Common myeloid progenitor, CD34-positive (primary cell): Measurements from ENCODE around the gene SEPTIN2.
"Not testable (repeated sequence)": the region's sequence is repeated elsewhere in the genome, so short reads cannot be mapped to it uniquely, and the experiment has no call there.

Experiments
- CTCF ChIA-PET: fragments of 350-600 bp; sonication (Branson Sonifier 250); formaldehyde crosslinking; loops from one replicate; lab custom pipeline; 2021; ENCODE audit warnings: antibody characterized with exemption; lab: Charles Lee
- POLR2A ChIA-PET: fragments of 350-600 bp; sonication (Branson Sonifier 250); formaldehyde crosslinking; loops from one replicate; lab custom pipeline; 2021; ENCODE audit warnings: antibody characterized with exemption; lab: Charles Lee
- DNase-seq, 3 donors: peaks; one replicate each; pipeline versions ENCODE4 v3.0.0 to v3.0.0-alpha.2; 2013
- H3K27ac ChIP-seq, 2 experiments: 1 replicate in 1 of 2; 2 replicates in 1 of 2; pipeline ENCODE4 v1.7.0; 2013; ENCODE audit warnings: inconsistent platforms in 2 of 2, low read length in 2 of 2, mild to moderate bottlenecking in 2 of 2, low read depth in 1 of 2, moderate library complexity in 1 of 2; ENCODE audit not compliant: severe bottlenecking in 2 of 2, insufficient read depth in 1 of 2, poor library complexity in 1 of 2
- H3K27me3 ChIP-seq, 5 experiments: replicated peaks in 2 of 5; 1 replicate in 3 of 5; 2 replicates in 2 of 5; pipeline versions ENCODE4 v1.6.1 to v1.7.0; 2013; ENCODE audit warnings: low read length in 4 of 5, mild to moderate bottlenecking in 2 of 5, moderate library complexity in 2 of 5, inconsistent platforms in 1 of 5; ENCODE audit not compliant: insufficient read depth in 5 of 5, control insufficient read depth in 4 of 5
- H3K36me3 ChIP-seq, 4 experiments: 1 replicate in 2 of 4; 2 replicates in 2 of 4; pipeline versions ENCODE4 v1.6.1 to v1.7.0; 2013; ENCODE audit warnings: low read length in 3 of 4, control low read depth in 1 of 4, mild to moderate bottlenecking in 1 of 4; ENCODE audit not compliant: control insufficient read depth in 4 of 4, insufficient read depth in 4 of 4
- H3K4me1 ChIP-seq, 4 experiments: 1 replicate in 3 of 4; 2 replicates in 1 of 4; pipeline versions ENCODE4 v1.6.1 to v1.7.1; 2013; ENCODE audit warnings: low read length in 3 of 4, mild to moderate bottlenecking in 3 of 4, control low read depth in 1 of 4, inconsistent platforms in 1 of 4, moderate library complexity in 1 of 4; ENCODE audit not compliant: control insufficient read depth in 4 of 4, insufficient read depth in 4 of 4; ENCODE audit errors: control extremely low read depth in 1 of 4
- H3K4me3 ChIP-seq, 7 experiments: 1 replicate in 4 of 7; 2 replicates in 3 of 7; pipeline versions ENCODE4 v1.5.1 to v1.7.0; 2013; ENCODE audit warnings: mild to moderate bottlenecking in 7 of 7, low read length in 6 of 7, moderate library complexity in 6 of 7, inconsistent platforms in 2 of 7, low read depth in 2 of 7, control low read depth in 1 of 7; ENCODE audit not compliant: insufficient read depth in 4 of 7, control insufficient read depth in 1 of 7; ENCODE audit errors: extremely low read depth in 1 of 7
- H3K9me3 ChIP-seq, 5 experiments: 1 replicate in 4 of 5; 2 replicates in 1 of 5; pipeline versions ENCODE4 v1.6.1 to v1.7.1; 2013; ENCODE audit warnings: low read length in 4 of 5, mild to moderate bottlenecking in 2 of 5, inconsistent platforms in 1 of 5, low read depth in 1 of 5, moderate library complexity in 1 of 5; ENCODE audit not compliant: control insufficient read depth in 4 of 5, insufficient read depth in 2 of 5; ENCODE audit errors: control extremely low read depth in 1 of 5
- WGBS: methylation state at CpG from one replicate; pipeline ENCODE4 v1.1.5; 2013; ENCODE audit not compliant: insufficient coverage; 5-methylcytosine and 5-hydroxymethylcytosine counted together

Gene SEPTIN2

GRCh38 chr2:241288324-241288888, 27.3 kb upstream of the SEPTIN2 start:
- no peak overlapping the region for H3K27ac ChIP-seq
- peak in 2 of 3 donors; percentile 24 to 33 for DNase-seq
- CTCF ChIA-PET, result interaction anchor here (0.6 to 2.2 kb wide), 9 partner anchors 13 to 428 kb away, joined by 3 to 9 read pairs (median 3); no protein-coding TSS in a partner anchor

GRCh38 chr2:241289053-241289452, 26.7 kb upstream of the SEPTIN2 start:
- POLR2A ChIA-PET, result interaction anchor here (1.2 kb wide), 1 partner anchor 21 kb away, joined by 3 read pairs; no protein-coding TSS in a partner anchor
- no peak overlapping the region for H3K4me3 ChIP-seq
- no peaks in the 10 kb centered on the region for H3K9me3 ChIP-seq
- peaks cover 0 to 11% (median 4%) of the 10 kb centered on the region in 4 experiments for H3K36me3 ChIP-seq
- CTCF ChIA-PET, result interaction anchor here (0.7 to 2.2 kb wide), 12 partner anchors 9 to 429 kb away, joined by 3 to 10 read pairs (median 4); no protein-coding TSS in a partner anchor
- H3K4me1 ChIP-seq, result peaks cover 2 to 25% (median 10%) of the 10 kb centered on the region in 4 experiments
- WGBS, result 100% methylated on average over 3 of the region's 4 CpGs
- H3K27me3 ChIP-seq, result no peaks in the 10 kb centered on the region
- no peak for DNase-seq
- no peak overlapping the region for H3K27ac ChIP-seq

More at GRCh38 chr2:241288324-241288888, 27.3 kb upstream of the SEPTIN2 start:
- Histone ChIP-seq H3K4me1 (peaks cover 2 to 25% (median 10%) of the 10 kb centered on the region in 4 experiments), H3K36me3 (peaks cover 0 to 11% (median 4%) of the 10 kb centered on the region in 4 experiments), H3K4me3 (no peak overlapping the region), H3K27me3 (no peaks in the 10 kb centered on the region), H3K9me3 (no peaks in the 10 kb centered on the region)
- 60% methylated on average over 1 of the region's 3 CpGs for WGBS
- POLR2A ChIA-PET, result no interaction called here

- Histone ChIP-seq H3K27me3 (no peaks in the 10 kb centered on the region), H3K4me3 (no peak overlapping the region), H3K9me3 (no peaks in the 10 kb centered on the region), H3K27ac (no peak overlapping the region), H3K36me3 (peaks cover 0 to 11% (median 4%) of the 10 kb centered on the region in 4 experiments), H3K4me1 (peaks cover 2 to 25% (median 10%) of the 10 kb centered on the region in 4 experiments)
- WGBS, result 9% methylated on average over 1 of the region's 3 CpGs
- POLR2A ChIA-PET, result interaction anchor here (1.2 kb wide), 1 partner anchor 20 kb away, joined by 3 read pairs; no protein-coding TSS in a partner anchor
- CTCF ChIA-PET, result interaction anchor here (1.0 to 2.2 kb wide), 10 partner anchors 9 to 306 kb away, joined by 3 to 10 read pairs (median 4); no protein-coding TSS in a partner anchor
- DNase-seq, result peak in 1 of 3 donors; percentile 21
These were observed 26.1 kb upstream of the SEPTIN2 start for GRCh38 chr2:241289597-241289996.

GRCh38 chr2:241291153-241291552, 24.6 kb upstream of the SEPTIN2 start:
- no peak overlapping the region for H3K27ac ChIP-seq
- peaks cover 0 to 4% (median 0%) of the 10 kb centered on the region in 4 experiments for H3K36me3 ChIP-seq
- no peak for DNase-seq
- H3K27me3 ChIP-seq, result no peaks in the 10 kb centered on the region
- ChIA-PET POLR2A (no interaction called here), CTCF (interaction anchor here (1.2 kb wide), 1 partner anchor 23 kb away, joined by 4 read pairs; no protein-coding TSS in a partner anchor)
- peaks cover 2 to 25% (median 10%) of the 10 kb centered on the region in 4 experiments for H3K4me1 ChIP-seq
- 95% methylated on average over 6 of the region's 6 CpGs for WGBS
- no peaks in the 10 kb centered on the region for H3K9me3 ChIP-seq
- no peak overlapping the region for H3K4me3 ChIP-seq

GRCh38 chr2:241291977-241292376, 23.7 kb upstream of the SEPTIN2 start:
- ChIA-PET POLR2A (no interaction called here), CTCF (interaction anchor here (1.2 kb wide), 2 partner anchors 22 to 24 kb away, joined by 4 to 5 read pairs; no protein-coding TSS in a partner anchor)
- Histone ChIP-seq H3K36me3 (peaks cover 0 to 8% (median 0%) of the 10 kb centered on the region in 4 experiments), H3K4me3 (no peak overlapping the region), H3K9me3 (no peaks in the 10 kb centered on the region), H3K27me3 (no peaks in the 10 kb centered on the region), H3K4me1 (peaks cover 2 to 25% (median 10%) of the 10 kb centered on the region in 4 experiments), H3K27ac (no peak overlapping the region)
- no peak for DNase-seq
- 100% methylated on average over 2 of the region's 6 CpGs for WGBS

GRCh38 chr2:241293378-241293797, 22.3 kb upstream of the SEPTIN2 start:
- POLR2A ChIA-PET, H3K27ac ChIP-seq, H3K4me3 ChIP-seq, H3K36me3 ChIP-seq, H3K27me3 ChIP-seq, H3K9me3 ChIP-seq, DNase-seq: not testable (repeated sequence)
- peaks cover 0 to 20% (median 6%) of the 10 kb centered on the region in 4 experiments for H3K4me1 ChIP-seq
- CTCF ChIA-PET, result interaction anchor here (1.1 to 1.6 kb wide), 4 partner anchors 11 to 20 kb away, joined by 3 to 5 read pairs (median 4); no protein-coding TSS in a partner anchor
- 96% methylated on average over 5 of the region's 7 CpGs for WGBS
